K562 (cell line): ENCODE results near the gene GRIN2D. TPM values are rescaled to one million over a fixed set of nuclear protein-coding genes. Genes with fewer than 3 reads are reported as not detected.
A peak's percentile ranks its signal among the peaks of the same experiment; 100 is the strongest.

Experiments used
- CREB1 ChIP-seq, 2 experiments: sonication (generic) in 1 of 2; formaldehyde crosslinking in 1 of 2; IDR thresholded peaks; 2 replicates each; pipeline versions ENCODE4 v1.6.1 to v1.8.0; 2012 to 2022; ENCODE audit warnings: inconsistent platforms in 1 of 2, mild to moderate bottlenecking in 1 of 2, missing genetic modification reagents in 1 of 2, moderate library complexity in 1 of 2
- CREB3L1 ChIP-seq: fragments of 450-650 bp; IDR thresholded peaks from 2 replicates; pipeline ENCODE4 v1.6.1; 2014; ENCODE audit warnings: low read depth, mild to moderate bottlenecking, moderate library complexity, borderline replicate concordance
- EP400 ChIP-seq: fragments of 450-650 bp; IDR thresholded peaks from 2 replicates; pipeline ENCODE4 v1.6.1; 2017; ENCODE audit warnings: antibody characterized with exemption, mild to moderate bottlenecking, moderate library complexity
- ETV5 ChIP-seq: sonication (generic); formaldehyde crosslinking; IDR thresholded peaks from 2 replicates; pipeline ENCODE4 v1.4.0; 2020; ENCODE audit warnings: low read depth, mild to moderate bottlenecking, missing genetic modification reagents
- MNT ChIP-seq, 2 experiments: fragments of 450-650 bp; conservative IDR thresholded peaks; 2 replicates each; pipeline ENCODE4 v1.6.1; 2017; ENCODE audit warnings: mild to moderate bottlenecking in 2 of 2, moderate library complexity in 2 of 2
- POLR2AphosphoS5 ChIP-seq: IDR thresholded peaks from 2 replicates; pipeline ENCODE4 v1.6.1; 2011; ENCODE audit warnings: mild to moderate bottlenecking, low read depth, low read length, moderate library complexity; ENCODE audit not compliant: control insufficient read depth, insufficient read depth
- ZC3H4 ChIP-seq: sonication (generic); formaldehyde crosslinking; IDR thresholded peaks from 2 replicates; pipeline ENCODE4 v1.9.0; 2021; ENCODE audit warnings: missing genetic modification reagents, borderline replicate concordance
- polyA plus RNA-seq, 8 experiments: library from polyadenylated mRNA; depleted of rRNA in 4 of 8; stranded (reverse) in 5 of 8; unstranded in 3 of 8; fragments of >200 nt; fragmentation: Nextera tagmentation in 2 of 8; fragmentation: Illumina TruSeq in 1 of 8; extraction: Ambion mirVana in 2 of 8; extraction: Trizol in 1 of 8; gene quantifications; 2 replicates each; pipeline versions ENCODE4 v1.2.1 to v1.2.3, GENCODE V29; 2011 to 2014; ENCODE audit warnings: inconsistent platforms in 1 of 8, missing spikeins in 1 of 8
- total RNA-seq, 7 experiments: library from RNA; depleted of rRNA in 6 of 7; stranded (reverse); fragments of >200 nt in 6 of 7; fragmentation: Illumina TruSeq in 2 of 7; extraction: Trizol in 2 of 7; gene quantifications; 2 replicates each; pipeline versions ENCODE4 v1.2.1 to v1.2.3, GENCODE V29; 2011 to 2021; ENCODE audit warnings: low replicate concordance in 1 of 7
- TF ChIP-seq, protein P1 (sequence below), 2 experiments: fragments of 450-650 bp; formaldehyde crosslinking in 1 of 2; IDR thresholded peaks; 2 replicates each; pipeline versions ENCODE4 v1.4.0 to v1.6.1; 2014 to 2020; ENCODE audit warnings: mild to moderate bottlenecking in 2 of 2, borderline replicate concordance in 1 of 2, low read depth in 1 of 2
- TF ChIP-seq, protein P2 (sequence below): fragments of 450-650 bp; IDR thresholded peaks from 2 replicates; pipeline ENCODE4 v1.6.1; 2018; ENCODE audit not compliant: partially characterized antibody

The GRIN2D gene
- total and polyA plus RNA-seq, 9 of the 15 experiments (the other 6 are each of a cell fraction or from before 2014, with no cell fraction given) = 0.32 to 31.5 (median 1.8) TPM

- TF ChIP-seq, protein P1, sequence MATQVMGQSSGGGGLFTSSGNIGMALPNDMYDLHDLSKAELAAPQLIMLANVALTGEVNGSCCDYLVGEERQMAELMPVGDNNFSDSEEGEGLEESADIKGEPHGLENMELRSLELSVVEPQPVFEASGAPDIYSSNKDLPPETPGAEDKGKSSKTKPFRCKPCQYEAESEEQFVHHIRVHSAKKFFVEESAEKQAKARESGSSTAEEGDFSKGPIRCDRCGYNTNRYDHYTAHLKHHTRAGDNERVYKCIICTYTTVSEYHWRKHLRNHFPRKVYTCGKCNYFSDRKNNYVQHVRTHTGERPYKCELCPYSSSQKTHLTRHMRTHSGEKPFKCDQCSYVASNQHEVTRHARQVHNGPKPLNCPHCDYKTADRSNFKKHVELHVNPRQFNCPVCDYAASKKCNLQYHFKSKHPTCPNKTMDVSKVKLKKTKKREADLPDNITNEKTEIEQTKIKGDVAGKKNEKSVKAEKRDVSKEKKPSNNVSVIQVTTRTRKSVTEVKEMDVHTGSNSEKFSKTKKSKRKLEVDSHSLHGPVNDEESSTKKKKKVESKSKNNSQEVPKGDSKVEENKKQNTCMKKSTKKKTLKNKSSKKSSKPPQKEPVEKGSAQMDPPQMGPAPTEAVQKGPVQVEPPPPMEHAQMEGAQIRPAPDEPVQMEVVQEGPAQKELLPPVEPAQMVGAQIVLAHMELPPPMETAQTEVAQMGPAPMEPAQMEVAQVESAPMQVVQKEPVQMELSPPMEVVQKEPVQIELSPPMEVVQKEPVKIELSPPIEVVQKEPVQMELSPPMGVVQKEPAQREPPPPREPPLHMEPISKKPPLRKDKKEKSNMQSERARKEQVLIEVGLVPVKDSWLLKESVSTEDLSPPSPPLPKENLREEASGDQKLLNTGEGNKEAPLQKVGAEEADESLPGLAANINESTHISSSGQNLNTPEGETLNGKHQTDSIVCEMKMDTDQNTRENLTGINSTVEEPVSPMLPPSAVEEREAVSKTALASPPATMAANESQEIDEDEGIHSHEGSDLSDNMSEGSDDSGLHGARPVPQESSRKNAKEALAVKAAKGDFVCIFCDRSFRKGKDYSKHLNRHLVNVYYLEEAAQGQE (IDR thresholded peaks at IDR 0.05; ENCODE audit: borderline replicate concordance) = peak; percentile 39
- TF ChIP-seq, protein P1 (CRISPR knock-in tag; IDR thresholded peaks at IDR 0.05; ENCODE audit: low read depth) = no peak
- TF ChIP-seq, protein P2, sequence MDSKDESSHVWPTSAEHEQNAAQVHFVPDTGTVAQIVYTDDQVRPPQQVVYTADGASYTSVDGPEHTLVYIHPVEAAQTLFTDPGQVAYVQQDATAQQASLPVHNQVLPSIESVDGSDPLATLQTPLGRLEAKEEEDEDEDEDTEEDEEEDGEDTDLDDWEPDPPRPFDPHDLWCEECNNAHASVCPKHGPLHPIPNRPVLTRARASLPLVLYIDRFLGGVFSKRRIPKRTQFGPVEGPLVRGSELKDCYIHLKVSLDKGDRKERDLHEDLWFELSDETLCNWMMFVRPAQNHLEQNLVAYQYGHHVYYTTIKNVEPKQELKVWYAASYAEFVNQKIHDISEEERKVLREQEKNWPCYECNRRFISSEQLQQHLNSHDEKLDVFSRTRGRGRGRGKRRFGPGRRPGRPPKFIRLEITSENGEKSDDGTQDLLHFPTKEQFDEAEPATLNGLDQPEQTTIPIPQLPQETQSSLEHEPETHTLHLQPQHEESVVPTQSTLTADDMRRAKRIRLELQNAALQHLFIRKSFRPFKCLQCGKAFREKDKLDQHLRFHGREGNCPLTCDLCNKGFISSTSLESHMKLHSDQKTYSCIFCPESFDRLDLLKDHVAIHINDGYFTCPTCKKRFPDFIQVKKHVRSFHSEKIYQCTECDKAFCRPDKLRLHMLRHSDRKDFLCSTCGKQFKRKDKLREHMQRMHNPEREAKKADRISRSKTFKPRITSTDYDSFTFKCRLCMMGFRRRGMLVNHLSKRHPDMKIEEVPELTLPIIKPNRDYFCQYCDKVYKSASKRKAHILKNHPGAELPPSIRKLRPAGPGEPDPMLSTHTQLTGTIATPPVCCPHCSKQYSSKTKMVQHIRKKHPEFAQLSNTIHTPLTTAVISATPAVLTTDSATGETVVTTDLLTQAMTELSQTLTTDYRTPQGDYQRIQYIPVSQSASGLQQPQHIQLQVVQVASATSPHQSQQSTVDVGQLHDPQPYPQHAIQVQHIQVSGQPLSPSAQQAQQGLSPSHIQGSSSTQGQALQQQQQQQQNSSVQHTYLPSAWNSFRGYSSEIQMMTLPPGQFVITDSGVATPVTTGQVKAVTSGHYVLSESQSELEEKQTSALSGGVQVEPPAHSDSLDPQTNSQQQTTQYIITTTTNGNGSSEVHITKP = no peak
- TF ChIP-seq ETV5 = no peak; the same call in 1 of the 2 replicates
- peak; percentile 41; the same call in 1 of the 2 replicates for TF ChIP-seq POLR2AphosphoS5
- TF ChIP-seq ZC3H4 = no peak
- 0 out of 4 replicates have a peak, but pooled peaks of 1 of the 2 experiments have one; percentile 29 for TF ChIP-seq MNT (conservative IDR thresholded peaks at IDR 0.05)
- TF ChIP-seq EP400 = no peak
- 0 out of 2 replicates have a peak, but pooled peaks have one; percentile 44 for TF ChIP-seq CREB3L1
- peak; percentile 12; the same call in 1 of the 2 replicates for TF ChIP-seq CREB1 (IDR thresholded peaks at IDR 0.05)
- 0 out of 2 replicates have a peak, but pooled peaks have one; percentile 5 for TF ChIP-seq CREB1 (CRISPR knock-in tag; IDR thresholded peaks at IDR 0.05)
Measured at GRCh38 chr19:48400018-48400742, 6.7 kb downstream of the GRIN2D start (continued).
